Chondrocyte (in vitro differentiated cells): ENCODE results near the gene NMRK2. TPM values are rescaled to one million over a fixed set of nuclear protein-coding genes. Genes with fewer than 3 reads are reported as not detected.
"Not testable (repeated sequence)": the region's sequence is repeated elsewhere in the genome, so short reads cannot be mapped to it uniquely, and the experiment has no call there.

Experiments
- DNase-seq: peaks from one replicate; pipeline ENCODE4 v3.0.0; 2021; ENCODE audit warnings: mixed read lengths, low spot score
- H3K27ac Mint-ChIP-seq: one replicate; pipeline ENCODE4 v1.8.0; 2021; ENCODE audit warnings: mild to moderate bottlenecking, moderate library complexity, mixed read lengths; ENCODE audit not compliant: unreplicated experiment
- H3K27me3 Mint-ChIP-seq: 2 replicates; pipeline ENCODE4 v1.8.0; 2021; ENCODE audit warnings: low read depth, mixed read lengths
- H3K36me3 Mint-ChIP-seq: 2 replicates; pipeline ENCODE4 v1.8.0; 2021; ENCODE audit warnings: low read depth, mixed read lengths
- H3K4me1 Mint-ChIP-seq: 2 replicates; pipeline ENCODE4 v1.8.0; 2021; ENCODE audit warnings: low read depth, mild to moderate bottlenecking, mixed read lengths
- H3K4me3 Mint-ChIP-seq: one replicate; pipeline ENCODE4 v1.8.0; 2021; ENCODE audit warnings: mild to moderate bottlenecking, moderate library complexity, mixed read lengths; ENCODE audit not compliant: unreplicated experiment
- H3K9me3 Mint-ChIP-seq: 2 replicates; pipeline ENCODE4 v1.8.0; 2021; ENCODE audit warnings: low read depth, mixed read lengths
- total RNA-seq: library from RNA; stranded (reverse); gene quantifications from 3 replicates; pipeline ENCODE4 v1.2.1, GENCODE V29; 2021
- TF ChIP-seq, protein P1 (sequence below): fragments of 200-600 bp; sonication (generic); IDR thresholded peaks from 2 replicates; pipeline ENCODE4 v1.5.0; 2021; ENCODE audit warnings: antibody characterized with exemption, mild to moderate bottlenecking, moderate library complexity

NMRK2 gene
- total RNA-seq, 1 donor from 2014 or later, result not detected

DNA sequence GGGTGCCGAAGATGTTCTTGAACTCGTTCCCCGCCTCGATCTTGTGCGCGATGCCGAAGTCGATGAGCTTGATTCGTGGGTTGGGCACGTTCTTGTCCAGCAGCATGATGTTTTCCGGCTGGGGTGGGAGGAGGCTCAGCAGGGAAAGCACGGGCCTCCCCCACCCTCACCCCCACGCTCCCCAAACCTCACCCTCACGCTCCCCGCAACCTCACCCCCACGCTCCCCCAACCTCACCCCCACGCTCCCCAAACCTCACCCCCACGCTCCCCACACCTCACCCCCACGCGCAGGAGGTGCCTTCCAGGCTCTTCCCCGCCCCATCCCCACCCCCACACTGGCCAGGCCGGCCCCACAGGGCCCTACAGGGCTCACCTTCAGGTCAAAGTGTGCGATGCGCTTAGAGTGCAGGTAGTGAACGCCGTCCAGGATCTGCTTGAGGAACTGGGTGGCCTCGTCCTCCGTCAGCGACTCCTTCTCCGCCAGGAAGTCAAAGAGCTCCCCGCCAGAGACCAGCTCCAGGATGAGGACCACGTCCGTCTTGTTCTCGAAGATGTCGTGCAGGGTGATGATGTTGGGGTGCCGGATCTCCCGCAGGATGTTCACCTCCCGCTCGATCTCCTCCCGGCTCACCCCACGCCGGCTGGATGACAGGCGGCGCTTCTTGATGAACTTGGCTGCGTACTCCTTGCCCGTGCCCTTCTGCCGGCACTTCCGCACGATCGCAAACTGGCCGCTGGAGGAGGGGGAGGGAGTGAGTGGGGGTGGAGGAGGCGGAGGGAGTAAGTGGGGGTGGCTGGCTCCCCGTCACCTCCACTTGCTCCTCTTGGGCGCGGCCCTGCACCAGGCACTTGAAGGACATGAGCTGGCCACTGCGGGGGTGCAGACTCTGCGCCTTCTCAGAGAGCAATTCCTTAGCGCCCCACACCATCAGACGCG is 31.7 kb downstream of the NMRK2 start:
- Mint-ChIP-seq H3K27me3 (no peaks in the 10 kb centered on the region), H3K9me3 (no peaks in the 10 kb centered on the region), H3K4me3 (no peak overlapping the region), H3K27ac (no peak overlapping the region), H3K36me3 (peaks cover 27% of the 10 kb centered on the region), H3K4me1 (peaks cover 38% of the 10 kb centered on the region)
- DNase-seq, result no peak
- TF ChIP-seq, protein P1, sequence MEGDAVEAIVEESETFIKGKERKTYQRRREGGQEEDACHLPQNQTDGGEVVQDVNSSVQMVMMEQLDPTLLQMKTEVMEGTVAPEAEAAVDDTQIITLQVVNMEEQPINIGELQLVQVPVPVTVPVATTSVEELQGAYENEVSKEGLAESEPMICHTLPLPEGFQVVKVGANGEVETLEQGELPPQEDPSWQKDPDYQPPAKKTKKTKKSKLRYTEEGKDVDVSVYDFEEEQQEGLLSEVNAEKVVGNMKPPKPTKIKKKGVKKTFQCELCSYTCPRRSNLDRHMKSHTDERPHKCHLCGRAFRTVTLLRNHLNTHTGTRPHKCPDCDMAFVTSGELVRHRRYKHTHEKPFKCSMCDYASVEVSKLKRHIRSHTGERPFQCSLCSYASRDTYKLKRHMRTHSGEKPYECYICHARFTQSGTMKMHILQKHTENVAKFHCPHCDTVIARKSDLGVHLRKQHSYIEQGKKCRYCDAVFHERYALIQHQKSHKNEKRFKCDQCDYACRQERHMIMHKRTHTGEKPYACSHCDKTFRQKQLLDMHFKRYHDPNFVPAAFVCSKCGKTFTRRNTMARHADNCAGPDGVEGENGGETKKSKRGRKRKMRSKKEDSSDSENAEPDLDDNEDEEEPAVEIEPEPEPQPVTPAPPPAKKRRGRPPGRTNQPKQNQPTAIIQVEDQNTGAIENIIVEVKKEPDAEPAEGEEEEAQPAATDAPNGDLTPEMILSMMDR, result no peak

DNA sequence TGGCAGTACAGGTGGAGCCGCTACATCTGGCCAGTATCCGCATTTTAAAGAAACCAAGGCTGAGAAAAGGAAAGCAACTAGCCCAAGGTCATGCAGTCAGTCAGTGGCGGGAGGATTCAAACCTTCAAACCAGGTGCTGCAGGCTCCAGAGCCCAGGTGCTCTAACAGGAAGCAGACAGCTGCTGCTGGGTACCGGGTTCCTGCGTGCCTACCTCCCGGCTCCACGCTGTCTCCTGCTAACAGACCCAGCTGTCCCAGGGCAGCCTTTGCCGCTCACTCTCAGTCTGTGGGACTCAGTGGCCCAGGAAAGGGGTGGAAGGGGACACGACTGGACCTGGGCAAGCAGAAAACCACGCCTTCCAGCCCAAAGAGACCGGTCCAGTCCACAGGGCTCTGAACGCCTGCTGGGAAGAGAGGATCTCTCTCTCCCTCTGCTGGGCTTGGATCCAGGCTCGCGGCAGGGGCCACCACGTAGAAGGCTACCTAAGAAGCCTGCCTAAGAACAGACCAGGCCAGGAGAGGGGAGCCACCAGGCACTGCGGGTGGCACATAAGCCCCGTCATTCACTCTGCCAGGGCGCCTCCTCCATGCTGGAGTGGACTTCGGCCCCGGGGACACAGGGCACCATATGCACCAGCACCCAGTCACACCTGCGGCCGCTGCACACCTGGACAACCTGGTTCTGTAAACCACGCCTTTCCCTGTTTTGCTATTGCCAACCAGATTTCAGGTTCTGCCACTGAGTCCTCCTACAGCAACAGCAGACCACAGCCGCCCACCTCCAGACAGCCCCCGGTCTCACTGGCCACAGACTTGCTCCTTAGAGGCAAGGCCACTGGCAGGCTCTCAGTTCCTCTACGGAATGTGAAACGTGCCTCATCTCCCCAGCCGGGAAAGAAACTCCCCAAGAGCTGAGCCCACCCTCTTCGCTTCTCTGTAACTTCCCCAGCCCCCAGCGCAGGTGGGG is 33.5 kb downstream of the NMRK2 start:
- H3K4me3 Mint-ChIP-seq, result no peak overlapping the region
- H3K27ac Mint-ChIP-seq, result peak overlapping the region; percentile 65
- DNase-seq, result no peak
- H3K36me3 Mint-ChIP-seq, result peaks cover 25% of the 10 kb centered on the region
- no peaks in the 10 kb centered on the region for H3K27me3 Mint-ChIP-seq
- TF ChIP-seq, protein P1, result no peak
- peaks cover 46% of the 10 kb centered on the region for H3K4me1 Mint-ChIP-seq
- no peaks in the 10 kb centered on the region for H3K9me3 Mint-ChIP-seq

DNA sequence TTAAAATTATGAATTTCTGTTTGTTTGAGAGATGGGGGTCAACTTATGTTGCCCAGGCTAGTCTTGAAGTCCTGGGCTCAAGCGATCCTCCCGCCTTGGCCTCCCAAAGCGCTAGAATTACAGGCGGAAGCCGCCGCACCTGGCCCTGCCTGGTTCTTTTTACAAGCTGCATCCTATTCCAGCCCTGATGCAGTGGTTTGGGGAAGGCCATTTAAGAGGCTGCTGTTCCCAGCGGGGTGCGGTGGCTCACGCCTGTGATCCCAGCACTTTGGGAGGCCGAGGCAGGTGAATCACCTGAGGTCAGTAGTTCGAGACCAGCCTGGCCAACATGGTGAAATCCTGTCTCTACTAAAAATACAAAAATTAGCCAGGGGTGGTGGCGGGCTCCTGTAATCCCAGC is 35.1 kb downstream of the NMRK2 start:
- peak overlapping the region; percentile 96 for H3K27ac Mint-ChIP-seq
- not testable (repeated sequence) for H3K27me3 Mint-ChIP-seq, H3K9me3 Mint-ChIP-seq, DNase-seq
- peak overlapping the region; percentile 88 for H3K4me3 Mint-ChIP-seq
- peaks cover 47% of the 10 kb centered on the region for H3K4me1 Mint-ChIP-seq
- H3K36me3 Mint-ChIP-seq, result peaks cover 18% of the 10 kb centered on the region

DNA sequence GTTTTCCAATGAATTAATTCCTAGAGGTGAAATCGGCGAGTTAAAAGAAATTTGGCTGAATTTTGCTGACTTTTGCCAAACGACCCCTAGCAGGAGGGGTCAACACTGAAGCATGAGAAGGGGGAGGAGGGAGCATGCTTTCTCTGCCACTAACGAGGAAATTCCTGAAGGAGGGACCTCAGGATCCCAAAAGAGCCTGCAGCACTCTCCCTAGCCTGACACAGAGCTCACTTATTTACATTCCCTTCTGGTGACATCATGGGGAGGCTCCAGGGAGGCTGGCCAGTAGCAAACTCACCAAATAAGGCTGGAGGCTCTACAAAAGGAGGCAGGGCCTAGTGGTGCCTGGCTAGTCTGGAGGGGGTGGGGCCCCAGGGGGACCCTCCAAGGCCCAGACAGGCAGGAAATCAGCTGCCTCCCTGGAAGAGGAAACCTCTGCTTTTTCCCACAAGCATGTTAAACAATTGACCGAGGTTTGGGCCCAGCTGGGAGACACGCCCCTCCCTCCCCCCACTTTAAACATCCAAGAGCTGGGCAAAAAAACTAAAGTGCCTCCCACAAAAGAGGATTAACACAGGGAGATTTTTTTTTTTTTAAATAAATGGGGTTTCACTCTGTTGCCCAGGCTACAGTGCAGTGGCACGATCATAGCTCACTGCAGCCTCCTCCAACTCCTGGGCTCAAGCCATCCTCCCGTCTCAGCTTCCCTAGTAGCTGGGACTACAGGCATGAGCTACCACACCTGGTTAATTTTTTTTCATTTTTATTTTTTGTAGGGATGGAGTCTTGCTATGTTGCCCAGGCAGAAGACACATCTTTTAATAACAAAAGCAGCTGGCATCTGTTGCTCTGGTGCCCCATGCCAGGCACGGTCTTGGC is 35.9 kb downstream of the NMRK2 start:
- TF ChIP-seq, protein P1, result no peak
- Mint-ChIP-seq H3K4me3 (peak overlapping the region; percentile 88), H3K27ac (peak overlapping the region; percentile 96), H3K4me1 (peaks cover 47% of the 10 kb centered on the region), H3K27me3 (no peaks in the 10 kb centered on the region), H3K36me3 (peaks cover 14% of the 10 kb centered on the region), H3K9me3 (no peaks in the 10 kb centered on the region)
- no peak for DNase-seq
